AG04449 (cell line): ENCODE measurements around the gene KIF26A.
A peak's percentile ranks its signal among the peaks of the same experiment; 100 is the strongest.

Experiments
- CTCF ChIA-PET: fragments of 350-600 bp; formaldehyde crosslinking; extraction: SDS; loops from one replicate; lab custom pipeline; 2021; ENCODE audit warnings: antibody characterized with exemption; lab: Yijun Ruan, JAX
- POLR2A ChIA-PET: fragments of 400-600, 350-600 bp; formaldehyde crosslinking; extraction: SDS; loops from one replicate; lab custom pipeline; 2020; ENCODE audit warnings: antibody characterized with exemption, inconsistent platforms; lab: Yijun Ruan, JAX
- DNase-seq: peaks from one replicate; pipeline ENCODE4 v3.0.0-alpha.2; 2010; ENCODE audit warnings: low read depth, low spot score
- H3K4me3 ChIP-seq: 2 replicates; pipeline ENCODE4 v1.5.1; 2011; ENCODE audit warnings: low read depth, mild to moderate bottlenecking, control low read depth, low read length
- CTCF ChIP-seq: IDR thresholded peaks from one replicate; pipeline ENCODE4 v1.5.1; 2011; ENCODE audit warnings: mild to moderate bottlenecking, moderate library complexity, low read length, control low read depth, inconsistent platforms; ENCODE audit not compliant: insufficient read depth; ENCODE audit errors: missing control alignments

The KIF26A gene

DNA sequence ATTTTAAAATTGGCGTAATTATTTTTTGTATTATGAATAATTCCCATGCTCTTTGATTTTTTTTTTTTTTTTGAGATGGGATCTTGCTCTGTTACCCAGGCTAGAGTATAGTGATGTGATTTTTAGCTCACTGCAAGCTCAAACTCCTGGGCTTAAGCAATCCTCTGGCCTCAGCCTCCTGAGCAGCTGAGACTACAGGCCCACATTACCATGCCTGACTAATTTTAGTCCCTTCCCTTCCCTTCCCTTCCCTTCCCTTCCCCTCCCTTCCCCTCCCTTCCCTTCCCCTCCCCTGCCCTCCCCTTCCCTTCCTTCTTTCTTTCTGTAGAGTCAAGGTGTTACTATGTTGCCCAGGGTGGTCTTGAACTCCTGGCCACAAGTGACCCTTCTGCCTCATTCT lies 9.4 kb upstream of the KIF26A start:
- CTCF ChIA-PET = interaction anchor here (0.9 to 3.1 kb wide), 3 partner anchors 13 to 51 kb away, joined by 3 to 12 read pairs (median 3); no protein-coding TSS in a partner anchor
- no peak overlapping the region for H3K4me3 ChIP-seq
- POLR2A ChIA-PET = no interaction called here
- DNase-seq = no peak
- TF ChIP-seq CTCF = no peak

DNA sequence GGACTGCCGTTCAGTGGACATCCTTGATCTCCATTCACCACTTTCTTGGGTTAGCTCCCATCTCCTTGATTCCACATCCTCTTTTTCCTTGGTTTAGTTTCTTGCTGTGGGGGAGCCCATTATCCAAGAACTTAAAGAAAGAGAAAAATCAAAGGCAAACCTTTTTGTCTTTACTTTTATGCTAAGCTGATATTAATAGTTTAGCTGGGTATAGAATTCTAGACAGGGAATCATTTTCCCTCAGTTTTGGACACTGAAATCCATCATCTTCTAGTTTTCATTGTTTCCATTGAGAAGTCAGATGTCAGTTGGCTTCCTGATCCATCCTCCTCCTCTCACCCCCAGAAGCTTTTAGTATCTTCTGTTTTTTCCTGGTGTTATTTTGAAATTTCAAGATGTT lies 8.8 kb upstream of the KIF26A start:
- ChIA-PET CTCF (interaction anchor here (3.1 kb wide), 1 partner anchor 52 kb away, joined by 12 read pairs; no protein-coding TSS in a partner anchor), POLR2A (no interaction called here)
- H3K4me3 ChIP-seq = no peak overlapping the region
- DNase-seq = no peak
- TF ChIP-seq CTCF = no peak

DNA sequence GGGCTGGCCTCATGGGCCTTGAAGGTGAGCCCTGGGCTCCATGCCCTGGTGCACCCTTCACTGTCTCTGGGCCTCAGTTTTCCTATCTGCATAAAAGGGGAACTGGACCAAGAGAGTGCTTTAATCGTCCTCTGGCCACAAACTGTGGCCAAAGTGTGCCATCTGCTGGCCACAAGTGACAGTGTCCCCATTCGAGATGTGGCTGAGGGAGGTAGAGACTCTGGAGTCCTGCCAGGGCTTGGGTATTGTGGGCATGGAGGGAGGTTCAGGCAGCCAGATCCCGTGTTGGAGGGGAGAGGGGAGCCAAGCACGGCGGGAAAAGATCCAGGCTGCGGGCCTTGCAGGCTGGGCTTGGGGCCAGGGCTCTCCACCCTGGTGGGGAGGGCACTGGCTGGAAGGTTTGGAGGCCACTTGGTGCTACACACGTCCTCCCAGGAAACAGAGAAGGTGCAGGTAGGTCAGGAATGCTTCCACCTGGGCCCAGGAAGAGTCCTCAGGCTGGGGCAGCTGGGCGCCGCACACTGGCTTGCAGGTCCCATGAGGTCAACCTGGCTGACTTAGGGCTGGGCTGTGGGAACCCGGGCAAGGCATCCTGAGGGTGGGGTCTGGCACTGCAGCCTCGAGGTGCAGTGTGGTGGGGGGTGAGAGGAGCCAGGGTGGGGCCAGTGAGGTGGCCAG lies 7.3 kb upstream of the KIF26A start:
- peak; percentile 37 for TF ChIP-seq CTCF
- ChIA-PET CTCF (interaction anchor here (0.6 to 3.1 kb wide), 7 partner anchors 9 to 425 kb away, joined by 3 to 12 read pairs (median 3); no protein-coding TSS in a partner anchor), POLR2A (no interaction called here)
- DNase-seq = no peak
- H3K4me3 ChIP-seq = no peak overlapping the region

DNA sequence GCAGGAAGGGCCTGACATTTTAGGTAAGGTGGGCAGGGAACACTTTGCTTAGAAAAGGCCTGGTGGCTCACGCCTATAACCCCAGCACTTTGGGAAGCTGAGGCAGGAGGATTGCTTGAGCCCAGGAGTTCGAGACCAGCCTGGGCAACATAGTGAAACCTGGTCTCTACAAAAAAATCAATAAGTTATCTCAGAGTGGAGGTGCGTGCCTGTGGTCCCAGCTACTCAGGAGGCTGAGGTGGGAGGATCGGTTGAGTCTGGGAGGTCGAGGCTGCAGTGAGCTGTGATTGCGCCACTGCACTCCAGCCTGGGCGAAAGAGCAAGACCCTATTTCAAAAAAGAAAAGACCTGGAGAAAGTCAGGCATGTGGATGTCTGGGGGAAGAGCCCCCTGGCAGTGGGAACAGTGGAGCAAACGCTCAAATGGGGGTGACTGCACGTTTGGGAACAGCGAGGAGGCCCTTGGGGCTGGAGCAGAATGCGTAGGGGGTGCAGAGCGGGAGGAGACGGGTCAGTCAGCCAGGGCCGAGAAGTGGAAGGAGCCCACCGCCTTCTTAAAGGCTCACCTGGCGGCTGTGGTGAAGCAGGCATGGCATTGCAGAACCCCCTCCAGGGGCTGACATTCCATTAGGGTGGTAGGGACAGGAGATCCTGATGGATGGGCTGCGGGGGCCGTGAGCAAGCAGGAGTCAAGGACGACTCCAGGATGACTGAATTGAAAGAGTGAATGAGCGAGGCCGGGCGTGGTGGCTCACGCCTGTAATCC lies 6.2 kb upstream of the KIF26A start:
- no peak for DNase-seq
- CTCF ChIA-PET = interaction anchor here (0.6 to 1.3 kb wide), 5 partner anchors 10 to 424 kb away, joined by 3 to 4 read pairs (median 3); no protein-coding TSS in a partner anchor
- POLR2A ChIA-PET = no interaction called here
- H3K4me3 ChIP-seq = no peak overlapping the region
- TF ChIP-seq CTCF = no peak

DNA sequence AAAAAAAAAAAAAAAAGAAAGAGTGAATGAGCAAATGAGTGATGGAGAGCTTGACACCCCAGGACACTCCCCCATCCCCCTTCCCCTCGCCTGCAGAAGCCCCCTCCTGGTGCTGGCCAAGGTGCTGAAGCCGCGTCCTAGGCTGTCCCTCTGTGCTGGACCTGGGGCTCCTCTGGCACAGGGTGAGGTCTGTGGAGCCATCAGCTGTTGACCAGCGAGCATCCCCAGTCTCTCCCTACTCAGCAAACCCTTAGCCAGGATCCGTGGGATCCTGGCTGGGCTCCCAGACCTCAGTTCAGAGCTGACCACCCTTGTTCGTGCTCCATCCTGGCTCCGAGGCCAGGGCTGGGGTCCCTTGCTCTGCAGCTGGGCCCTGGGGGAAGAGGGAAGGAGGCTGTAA lies 5.4 kb upstream of the KIF26A start:
- DNase-seq = no peak
- TF ChIP-seq CTCF = no peak
- POLR2A ChIA-PET = no interaction called here
- CTCF ChIA-PET = no interaction called here
- no peak overlapping the region for H3K4me3 ChIP-seq

DNA sequence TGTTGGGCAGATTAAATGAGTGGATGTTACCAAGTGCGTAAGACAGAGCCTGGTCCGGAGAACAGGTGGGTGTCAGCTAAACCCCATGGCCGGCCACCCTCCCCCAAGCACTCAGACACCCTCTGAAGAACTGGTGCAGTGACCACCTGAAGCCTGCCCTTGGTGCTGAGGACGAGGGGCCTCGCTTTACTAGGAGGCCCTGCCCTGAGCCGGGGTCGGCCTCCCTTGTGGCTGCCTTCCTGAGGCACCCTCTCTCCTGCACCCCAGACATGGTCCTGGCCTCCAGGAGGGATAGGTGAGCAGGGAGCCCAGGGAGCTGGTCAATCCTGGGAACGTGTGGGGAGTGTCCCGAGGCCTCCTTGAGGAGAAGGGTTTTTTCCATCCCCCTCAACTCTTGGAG lies 4.9 kb upstream of the KIF26A start:
- ChIA-PET CTCF (no interaction called here), POLR2A (no interaction called here)
- no peak for DNase-seq
- H3K4me3 ChIP-seq = no peak overlapping the region
- TF ChIP-seq CTCF = no peak
